ENCODE measurements around the gene ADAMTS9. TPM values are rescaled to one million over a fixed set of nuclear protein-coding genes. Genes with fewer than 3 reads are reported as not detected.

Gene ADAMTS9
- polyA plus RNA-seq, 4 donors, result 0.54 to 11.3 (median 5.0) TPM

DNA sequence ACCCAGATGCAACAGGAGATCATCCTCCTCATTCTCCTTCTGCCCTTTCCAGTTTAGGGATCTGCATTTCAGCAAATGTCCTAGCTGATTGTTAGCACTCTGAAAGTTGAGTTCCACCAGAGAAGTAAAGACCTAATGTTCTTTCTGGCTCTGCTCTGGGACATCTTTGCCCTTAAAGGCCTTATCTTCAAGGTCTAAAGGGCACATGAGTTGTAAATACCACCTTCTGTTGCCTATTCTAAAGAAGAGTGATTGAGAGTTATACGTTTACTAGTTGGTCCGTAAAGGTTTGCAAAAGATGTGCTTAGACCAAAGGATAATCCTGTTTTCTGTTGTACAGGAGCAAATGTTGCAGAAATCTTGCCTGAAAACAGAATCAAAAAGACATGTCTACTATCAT lies 151.6 kb downstream of the ADAMTS9 start:
- DNase-seq (peak; percentile 51 to 55), FAIRE-seq (no peak)
- no peak overlapping the region for H3K27ac ChIP-seq (ENCODE audit: low read depth in 1 of 3, low read length in 2 of 3)
- H3K4me3 ChIP-seq (ENCODE audit: low read depth in 1 of 3, low read length in 3 of 3), result no peak overlapping the region
- H3K36me3 ChIP-seq (ENCODE audit: control insufficient read depth in 3 of 3, insufficient read depth in 2 of 3, low read depth in 1 of 3, low read length in 3 of 3), result peaks cover 0 to 2% (median 0%) of the 10 kb centered on the region in 3 donors
- H3K9me3 ChIP-seq (ENCODE audit: control insufficient read depth in 2 of 2, insufficient read depth in 1 of 2, low read depth in 1 of 2, low read length in 1 of 2), result no peaks in the 10 kb centered on the region
- peaks cover 0 to 3% (median 0%) of the 10 kb centered on the region in 3 donors for H3K4me1 ChIP-seq (ENCODE audit: control insufficient read depth in 3 of 3, insufficient read depth in 2 of 3, low read depth in 1 of 3, low read length in 2 of 3)
- 22 to 62% (median 31%) methylated on average over 2 of the region's 2 CpGs for WGBS, 3 donors
- H3K27me3 ChIP-seq (ENCODE audit: control insufficient read depth in 3 of 3, insufficient read depth in 3 of 3, low read length in 3 of 3), result peaks cover 0 to 3% (median 0%) of the 10 kb centered on the region in 3 donors

GRCh38 chr3:64533617-64534317 lies 154.0 kb downstream of the ADAMTS9 start:
- FAIRE-seq (no peak), DNase-seq (peak; percentile 77 to 86)
- H3K4me1 ChIP-seq (ENCODE audit: control insufficient read depth in 3 of 3, insufficient read depth in 2 of 3, low read depth in 1 of 3, low read length in 2 of 3), result peaks cover 0 to 3% (median 0%) of the 10 kb centered on the region in 3 donors
- no peaks in the 10 kb centered on the region for H3K9me3 ChIP-seq (ENCODE audit: control insufficient read depth in 2 of 2, insufficient read depth in 1 of 2, low read depth in 1 of 2, low read length in 1 of 2)
- H3K27ac ChIP-seq (ENCODE audit: low read depth in 1 of 3, low read length in 2 of 3), result no peak overlapping the region
- H3K27me3 ChIP-seq (ENCODE audit: control insufficient read depth in 3 of 3, insufficient read depth in 3 of 3, low read length in 3 of 3), result peaks cover 0 to 3% (median 0%) of the 10 kb centered on the region in 3 donors
- H3K4me3 ChIP-seq (ENCODE audit: low read depth in 1 of 3, low read length in 3 of 3), result no peak overlapping the region
- 18 to 21% (median 18%) methylated on average over 14 of the region's 14 CpGs for WGBS, 3 donors
- H3K36me3 ChIP-seq (ENCODE audit: control insufficient read depth in 3 of 3, insufficient read depth in 2 of 3, low read depth in 1 of 3, low read length in 3 of 3), result no peaks in the 10 kb centered on the region

- H3K36me3 ChIP-seq (ENCODE audit: control insufficient read depth in 3 of 3, insufficient read depth in 2 of 3, low read depth in 1 of 3, low read length in 3 of 3), result peaks cover 0 to 2% (median 0%) of the 10 kb centered on the region in 3 donors
- 27 to 40% (median 35%) methylated on average over 8 of the region's 8 CpGs for WGBS, 3 donors
- H3K27me3 ChIP-seq (ENCODE audit: control insufficient read depth in 3 of 3, insufficient read depth in 3 of 3, low read length in 3 of 3), result peaks cover 0 to 3% (median 0%) of the 10 kb centered on the region in 3 donors
- H3K4me3 ChIP-seq (ENCODE audit: low read depth in 1 of 3, low read length in 3 of 3), result no peak overlapping the region
- FAIRE-seq, result no peak
- DNase-seq, result peak; percentile 31 to 53
- H3K9me3 ChIP-seq (ENCODE audit: control insufficient read depth in 2 of 2, insufficient read depth in 1 of 2, low read depth in 1 of 2, low read length in 1 of 2), result no peaks in the 10 kb centered on the region
- no peak overlapping the region for H3K27ac ChIP-seq (ENCODE audit: low read depth in 1 of 3, low read length in 2 of 3)
- H3K4me1 ChIP-seq (ENCODE audit: control insufficient read depth in 3 of 3, insufficient read depth in 2 of 3, low read depth in 1 of 3, low read length in 2 of 3), result no peaks in the 10 kb centered on the region
These were observed 157.3 kb downstream of the ADAMTS9 start for GRCh38 chr3:64530434-64531049.

DNA sequence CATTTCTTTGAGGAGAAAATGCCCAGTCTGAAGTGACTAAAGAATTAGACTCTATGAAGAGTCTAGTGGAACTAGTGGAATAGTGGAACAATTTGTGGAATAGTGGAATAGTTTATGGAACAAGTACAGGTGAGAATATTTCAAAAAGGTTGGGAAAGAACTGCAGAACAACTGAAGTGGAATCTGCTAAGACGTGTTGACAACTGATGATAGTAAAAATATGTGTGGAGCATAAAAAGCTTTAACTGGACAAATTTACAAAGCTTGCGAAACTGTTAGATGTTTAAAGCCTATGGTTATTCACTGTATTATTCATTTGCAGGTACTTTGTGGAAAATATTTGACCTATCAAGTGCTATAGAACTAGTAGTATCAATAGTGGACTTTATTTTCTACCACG lies 164.5 kb downstream of the ADAMTS9 start:
- no peaks in the 10 kb centered on the region for H3K27me3 ChIP-seq (ENCODE audit: control insufficient read depth in 3 of 3, insufficient read depth in 3 of 3, low read length in 3 of 3)
- H3K27ac ChIP-seq (ENCODE audit: low read depth in 1 of 3, low read length in 2 of 3), result no peak overlapping the region
- DNase-seq, result no peak
- H3K4me1 ChIP-seq (ENCODE audit: control insufficient read depth in 3 of 3, insufficient read depth in 2 of 3, low read depth in 1 of 3, low read length in 2 of 3), result no peaks in the 10 kb centered on the region
- no peak for FAIRE-seq
- 54 to 83% (median 57%) methylated on average over 3 of the region's 3 CpGs for WGBS, 3 donors
- H3K4me3 ChIP-seq (ENCODE audit: low read depth in 1 of 3, low read length in 3 of 3), result no peak overlapping the region
- peaks cover 0 to 2% (median 0%) of the 10 kb centered on the region in 3 donors for H3K36me3 ChIP-seq (ENCODE audit: control insufficient read depth in 3 of 3, insufficient read depth in 2 of 3, low read depth in 1 of 3, low read length in 3 of 3)
- H3K9me3 ChIP-seq (ENCODE audit: control insufficient read depth in 2 of 2, insufficient read depth in 1 of 2, low read depth in 1 of 2, low read length in 1 of 2), result no peaks in the 10 kb centered on the region

DNA sequence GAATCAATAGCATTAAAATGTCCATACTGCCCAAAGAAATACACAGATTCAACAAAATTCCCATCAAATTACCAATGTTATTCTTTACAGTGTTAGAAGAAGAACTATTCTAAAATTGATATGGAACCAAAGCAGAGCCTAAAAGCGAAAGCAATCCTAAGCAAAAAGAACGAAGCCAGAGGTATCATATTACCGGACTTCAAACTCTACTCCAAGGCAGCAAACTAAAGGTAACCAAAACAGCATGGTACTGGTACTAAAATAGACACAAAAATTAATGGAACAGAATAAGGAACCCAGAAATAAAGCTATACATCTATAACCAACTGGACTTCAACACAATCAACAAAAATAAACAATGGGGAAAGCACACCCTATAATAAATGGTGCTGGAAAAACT lies 167.5 kb downstream of the ADAMTS9 start:
- Histone ChIP-seq H3K9me3 (ENCODE audit: control insufficient read depth in 2 of 2, insufficient read depth in 1 of 2, low read depth in 1 of 2, low read length in 1 of 2) (no peaks in the 10 kb centered on the region), H3K27me3 (ENCODE audit: control insufficient read depth in 3 of 3, insufficient read depth in 3 of 3, low read length in 3 of 3) (no peaks in the 10 kb centered on the region), H3K4me1 (ENCODE audit: control insufficient read depth in 3 of 3, insufficient read depth in 2 of 3, low read depth in 1 of 3, low read length in 2 of 3) (no peaks in the 10 kb centered on the region), H3K36me3 (ENCODE audit: control insufficient read depth in 3 of 3, insufficient read depth in 2 of 3, low read depth in 1 of 3, low read length in 3 of 3) (no peaks in the 10 kb centered on the region), H3K4me3 (ENCODE audit: low read depth in 1 of 3, low read length in 3 of 3) (no peak overlapping the region), H3K27ac (ENCODE audit: low read depth in 1 of 3, low read length in 2 of 3) (no peak overlapping the region)
- no peak for FAIRE-seq
- no peak for DNase-seq
- WGBS, 3 donors, result 72 to 81% (median 73%) methylated on average over 3 of the region's 3 CpGs

DNA sequence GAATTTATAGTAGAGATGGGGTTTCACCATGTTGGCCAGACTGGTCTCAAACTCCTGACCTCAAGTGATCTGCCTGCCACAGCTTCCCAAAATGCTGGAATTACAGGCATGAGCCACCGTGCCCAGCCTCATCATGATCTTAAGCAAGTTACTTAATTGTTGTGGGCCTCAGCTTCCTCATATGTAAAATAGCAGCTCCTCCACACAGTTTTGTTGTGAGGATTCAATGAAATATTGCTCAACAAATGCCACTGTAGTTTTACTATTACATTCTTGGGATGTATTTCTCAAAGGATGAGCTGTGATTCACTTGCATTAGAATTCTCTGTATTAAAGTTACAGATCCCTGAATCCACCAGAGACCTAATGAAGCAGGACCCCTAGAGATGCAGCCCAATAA lies 168.8 kb downstream of the ADAMTS9 start:
- Histone ChIP-seq H3K27ac (ENCODE audit: low read depth in 1 of 3, low read length in 2 of 3) (no peak overlapping the region), H3K4me3 (ENCODE audit: low read depth in 1 of 3, low read length in 3 of 3) (no peak overlapping the region), H3K36me3 (ENCODE audit: control insufficient read depth in 3 of 3, insufficient read depth in 2 of 3, low read depth in 1 of 3, low read length in 3 of 3) (no peaks in the 10 kb centered on the region), H3K27me3 (ENCODE audit: control insufficient read depth in 3 of 3, insufficient read depth in 3 of 3, low read length in 3 of 3) (no peaks in the 10 kb centered on the region), H3K9me3 (ENCODE audit: control insufficient read depth in 2 of 2, insufficient read depth in 1 of 2, low read depth in 1 of 2, low read length in 1 of 2) (no peaks in the 10 kb centered on the region), H3K4me1 (ENCODE audit: control insufficient read depth in 3 of 3, insufficient read depth in 2 of 3, low read depth in 1 of 3, low read length in 2 of 3) (no peaks in the 10 kb centered on the region)
- DNase-seq, result no peak
- WGBS, 3 donors, result 80 to 95% (median 81%) methylated on average over 1 of the region's 1 CpG
- FAIRE-seq, result no peak

DNA sequence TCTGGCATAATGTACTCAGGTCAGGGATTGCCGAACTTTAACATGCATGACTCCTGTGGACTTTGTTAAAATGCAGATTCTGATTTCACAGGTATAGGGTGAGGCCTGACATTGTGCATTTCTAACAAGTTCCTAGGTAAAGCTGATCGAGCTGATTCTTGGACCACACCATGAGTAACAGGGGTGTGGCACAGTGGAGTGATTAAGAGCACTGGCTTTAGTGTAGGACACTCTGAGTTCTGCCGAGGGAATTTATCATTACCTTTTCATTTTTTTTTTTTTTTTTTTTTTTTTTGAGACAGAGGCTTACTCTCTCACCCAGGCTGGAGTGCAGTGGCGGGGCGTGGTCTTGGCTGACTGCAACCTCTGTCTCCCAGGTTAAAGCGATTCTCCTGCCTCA lies 169.3 kb downstream of the ADAMTS9 start:
- Histone ChIP-seq H3K27ac (ENCODE audit: low read depth in 1 of 3, low read length in 2 of 3) (no peak overlapping the region), H3K36me3 (ENCODE audit: control insufficient read depth in 3 of 3, insufficient read depth in 2 of 3, low read depth in 1 of 3, low read length in 3 of 3) (no peaks in the 10 kb centered on the region), H3K4me3 (ENCODE audit: low read depth in 1 of 3, low read length in 3 of 3) (no peak overlapping the region), H3K9me3 (ENCODE audit: control insufficient read depth in 2 of 2, insufficient read depth in 1 of 2, low read depth in 1 of 2, low read length in 1 of 2) (no peaks in the 10 kb centered on the region), H3K4me1 (ENCODE audit: control insufficient read depth in 3 of 3, insufficient read depth in 2 of 3, low read depth in 1 of 3, low read length in 2 of 3) (no peaks in the 10 kb centered on the region), H3K27me3 (ENCODE audit: control insufficient read depth in 3 of 3, insufficient read depth in 3 of 3, low read length in 3 of 3) (no peaks in the 10 kb centered on the region)
- DNase-seq (peak in 1 of 2 donors; percentile 45), FAIRE-seq (no peak)
- 73 to 83% (median 73%) methylated on average over 6 of the region's 6 CpGs for WGBS, 3 donors

- Histone ChIP-seq H3K36me3 (ENCODE audit: control insufficient read depth in 3 of 3, insufficient read depth in 2 of 3, low read depth in 1 of 3, low read length in 3 of 3) (no peaks in the 10 kb centered on the region), H3K27ac (ENCODE audit: low read depth in 1 of 3, low read length in 2 of 3) (no peak overlapping the region), H3K4me1 (ENCODE audit: control insufficient read depth in 3 of 3, insufficient read depth in 2 of 3, low read depth in 1 of 3, low read length in 2 of 3) (no peaks in the 10 kb centered on the region), H3K9me3 (ENCODE audit: control insufficient read depth in 2 of 2, insufficient read depth in 1 of 2, low read depth in 1 of 2, low read length in 1 of 2) (no peaks in the 10 kb centered on the region), H3K4me3 (ENCODE audit: low read depth in 1 of 3, low read length in 3 of 3) (no peak overlapping the region), H3K27me3 (ENCODE audit: control insufficient read depth in 3 of 3, insufficient read depth in 3 of 3, low read length in 3 of 3) (no peaks in the 10 kb centered on the region)
- FAIRE-seq (no peak), DNase-seq (no peak)
- 69 to 79% (median 78%) methylated on average over 3 of the region's 3 CpGs for WGBS, 3 donors
These were observed 172.9 kb downstream of the ADAMTS9 start for GRCh38 chr3:64514889-64515288.
